ENCODE measurements around the gene CTNNA3. TPM values are rescaled to one million over a fixed set of nuclear protein-coding genes. Genes with fewer than 3 reads are reported as not detected.

The CTNNA3 gene
- total and polyA plus RNA-seq, 2 donors from 2014 or later = 0.45 to 0.72 TPM

GRCh38 chr10:67297637-67298181 lies 398.3 kb downstream of the CTNNA3 start:
- Histone ChIP-seq H3K9me3 (ENCODE audit: control insufficient read depth in 2 of 3, insufficient read depth in 1 of 3, low read length in 3 of 3) (no peaks in the 10 kb centered on the region), H3K4me1 (ENCODE audit: control insufficient read depth in 2 of 3, insufficient read depth in 2 of 3, low read depth in 1 of 3, low read length in 3 of 3) (no peaks in the 10 kb centered on the region), H3K4me3 (ENCODE audit: low read length in 3 of 3) (no peak overlapping the region), H3K9ac (ENCODE audit: low read length in 3 of 3) (no peak overlapping the region), H3K27ac (ENCODE audit: low read depth in 2 of 2, low read length in 2 of 2) (no peak overlapping the region), H3K27me3 (ENCODE audit: control insufficient read depth, insufficient read depth, low read length) (no peaks in the 10 kb centered on the region), H3K36me3 (ENCODE audit: control insufficient read depth in 2 of 3, insufficient read depth in 3 of 3, low read length in 3 of 3) (no peaks in the 10 kb centered on the region)
- no peak for TF ChIP-seq CTCF (IDR thresholded peaks at IDR 0.05; ENCODE audit: borderline replicate concordance, extremely low read depth, insufficient read depth)
- FAIRE-seq (no peak), DNase-seq (peak in 2 of 5 donors; percentile 46 to 49)
- intact Hi-C loops (cut with DNase I) = no loop called here

GRCh38 chr10:67296926-67297325 lies 399.1 kb downstream of the CTNNA3 start:
- no peak for FAIRE-seq
- Histone ChIP-seq H3K9ac (ENCODE audit: low read length in 3 of 3) (no peak overlapping the region), H3K36me3 (ENCODE audit: control insufficient read depth in 2 of 3, insufficient read depth in 3 of 3, low read length in 3 of 3) (no peaks in the 10 kb centered on the region), H3K4me1 (ENCODE audit: control insufficient read depth in 2 of 3, insufficient read depth in 2 of 3, low read depth in 1 of 3, low read length in 3 of 3) (no peaks in the 10 kb centered on the region), H3K27me3 (ENCODE audit: control insufficient read depth, insufficient read depth, low read length) (no peaks in the 10 kb centered on the region), H3K27ac (ENCODE audit: low read depth in 2 of 2, low read length in 2 of 2) (no peak overlapping the region), H3K4me3 (ENCODE audit: low read length in 3 of 3) (no peak overlapping the region), H3K9me3 (ENCODE audit: control insufficient read depth in 2 of 3, insufficient read depth in 1 of 3, low read length in 3 of 3) (no peaks in the 10 kb centered on the region)
- TF ChIP-seq CTCF (IDR thresholded peaks at IDR 0.05; ENCODE audit: borderline replicate concordance, extremely low read depth, insufficient read depth) = no peak
- intact Hi-C loops (cut with DNase I) = no loop called here
- DNase-seq = no peak

GRCh38 chr10:67288688-67289410 lies 407.1 kb downstream of the CTNNA3 start:
- Histone ChIP-seq H3K9me3 (ENCODE audit: control insufficient read depth in 2 of 3, insufficient read depth in 1 of 3, low read length in 3 of 3) (no peaks in the 10 kb centered on the region), H3K9ac (ENCODE audit: low read length in 3 of 3) (no peak overlapping the region), H3K4me1 (ENCODE audit: control insufficient read depth in 2 of 3, insufficient read depth in 2 of 3, low read depth in 1 of 3, low read length in 3 of 3) (no peaks in the 10 kb centered on the region), H3K27me3 (ENCODE audit: control insufficient read depth, insufficient read depth, low read length) (no peaks in the 10 kb centered on the region), H3K27ac (ENCODE audit: low read depth in 2 of 2, low read length in 2 of 2) (no peak overlapping the region), H3K36me3 (ENCODE audit: control insufficient read depth in 2 of 3, insufficient read depth in 3 of 3, low read length in 3 of 3) (no peaks in the 10 kb centered on the region), H3K4me3 (ENCODE audit: low read length in 3 of 3) (no peak overlapping the region)
- no peak for FAIRE-seq
- intact Hi-C loops (cut with DNase I) = no loop called here
- no peak for TF ChIP-seq CTCF (IDR thresholded peaks at IDR 0.05; ENCODE audit: borderline replicate concordance, extremely low read depth, insufficient read depth)
- DNase-seq = no peak

Measured in kidney (tissue), 14 donors.